LNCAP (cell line): ENCODE results near the gene B3GALNT2.

ENCODE experiments used
- TF ChIP-seq, protein P1 (sequence below): fragments of 450-650 bp; IDR thresholded peaks from 2 replicates; pipeline ENCODE4 v1.5.1; 2017; ENCODE audit warnings: mild to moderate bottlenecking

Gene B3GALNT2

DNA sequence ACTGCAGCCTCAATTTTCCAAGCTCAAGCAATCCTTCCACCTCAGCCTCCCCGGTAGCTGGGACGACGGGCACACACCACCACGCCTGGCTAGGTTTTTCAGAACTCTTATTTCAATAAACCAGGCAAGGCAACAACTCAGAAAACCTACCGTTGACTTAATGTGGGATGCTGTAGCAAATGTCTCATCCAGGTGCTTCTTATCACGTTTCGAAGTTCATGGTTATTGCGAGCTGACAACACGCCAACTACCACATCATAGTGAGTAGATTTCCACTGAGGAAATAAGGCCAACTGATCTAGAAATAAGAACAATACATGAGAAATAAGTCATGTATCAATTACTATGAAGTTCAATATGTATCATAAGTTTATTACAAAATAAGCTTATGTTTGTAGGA lies 9.7 kb downstream of the B3GALNT2 start:
- TF ChIP-seq, protein P1, sequence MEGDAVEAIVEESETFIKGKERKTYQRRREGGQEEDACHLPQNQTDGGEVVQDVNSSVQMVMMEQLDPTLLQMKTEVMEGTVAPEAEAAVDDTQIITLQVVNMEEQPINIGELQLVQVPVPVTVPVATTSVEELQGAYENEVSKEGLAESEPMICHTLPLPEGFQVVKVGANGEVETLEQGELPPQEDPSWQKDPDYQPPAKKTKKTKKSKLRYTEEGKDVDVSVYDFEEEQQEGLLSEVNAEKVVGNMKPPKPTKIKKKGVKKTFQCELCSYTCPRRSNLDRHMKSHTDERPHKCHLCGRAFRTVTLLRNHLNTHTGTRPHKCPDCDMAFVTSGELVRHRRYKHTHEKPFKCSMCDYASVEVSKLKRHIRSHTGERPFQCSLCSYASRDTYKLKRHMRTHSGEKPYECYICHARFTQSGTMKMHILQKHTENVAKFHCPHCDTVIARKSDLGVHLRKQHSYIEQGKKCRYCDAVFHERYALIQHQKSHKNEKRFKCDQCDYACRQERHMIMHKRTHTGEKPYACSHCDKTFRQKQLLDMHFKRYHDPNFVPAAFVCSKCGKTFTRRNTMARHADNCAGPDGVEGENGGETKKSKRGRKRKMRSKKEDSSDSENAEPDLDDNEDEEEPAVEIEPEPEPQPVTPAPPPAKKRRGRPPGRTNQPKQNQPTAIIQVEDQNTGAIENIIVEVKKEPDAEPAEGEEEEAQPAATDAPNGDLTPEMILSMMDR = no peak

DNA sequence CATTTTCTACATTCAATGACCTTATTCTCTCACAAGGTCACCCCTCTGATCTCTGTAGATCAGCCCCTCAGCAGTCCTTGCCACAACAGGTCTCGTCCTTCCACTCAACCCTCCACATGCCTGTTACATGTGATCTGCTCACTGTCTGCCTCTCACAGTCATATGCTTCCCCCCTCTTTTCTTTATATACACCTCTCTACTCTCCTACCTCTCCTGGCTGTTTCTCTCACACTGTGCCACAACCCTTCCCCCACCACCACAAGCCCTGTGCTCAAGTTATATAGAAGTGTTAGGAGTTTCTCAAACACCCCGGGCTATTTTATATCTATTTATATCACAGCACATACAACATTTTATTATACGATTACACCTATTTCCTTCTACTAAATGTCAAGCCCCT lies 12.6 kb downstream of the B3GALNT2 start:
- TF ChIP-seq, protein P1 = no peak

DNA sequence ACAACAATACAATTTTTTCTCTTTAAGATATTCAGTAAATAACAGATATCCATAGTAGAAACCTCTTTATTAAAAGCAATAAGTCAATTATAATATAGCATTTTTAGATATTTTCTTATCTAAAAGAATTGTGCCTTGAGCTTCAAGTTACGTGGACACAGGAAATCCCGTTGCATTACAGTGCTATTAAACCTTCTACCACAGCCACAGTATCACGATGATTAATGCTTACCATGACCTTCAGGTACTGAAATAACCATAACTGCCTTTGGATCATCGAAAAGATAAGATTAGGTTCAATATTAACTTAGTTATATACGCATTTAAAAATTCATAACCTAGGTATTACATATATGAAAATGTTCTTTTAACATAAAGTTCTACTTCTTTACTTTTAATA lies 17.9 kb downstream of the B3GALNT2 start:
- TF ChIP-seq, protein P1 = no peak

DNA sequence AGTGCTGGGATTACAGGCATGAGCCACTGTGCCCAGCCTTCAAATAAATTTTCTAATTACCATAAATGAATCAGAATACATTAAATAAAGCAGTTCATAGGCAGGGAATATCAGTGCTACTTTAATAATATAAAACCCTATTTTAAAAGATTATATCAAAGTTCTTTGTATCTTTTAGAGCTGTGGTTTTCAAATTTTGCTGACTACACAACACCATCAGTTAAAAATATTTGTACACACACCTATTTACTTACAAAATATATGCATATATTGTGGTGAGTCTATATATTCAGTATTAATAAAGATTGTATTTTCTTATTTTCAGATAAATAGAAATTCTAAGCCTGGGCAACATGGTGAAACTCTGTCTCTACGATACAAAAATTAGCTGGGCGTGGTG lies 18.7 kb downstream of the B3GALNT2 start:
- TF ChIP-seq, protein P1 = no peak

DNA sequence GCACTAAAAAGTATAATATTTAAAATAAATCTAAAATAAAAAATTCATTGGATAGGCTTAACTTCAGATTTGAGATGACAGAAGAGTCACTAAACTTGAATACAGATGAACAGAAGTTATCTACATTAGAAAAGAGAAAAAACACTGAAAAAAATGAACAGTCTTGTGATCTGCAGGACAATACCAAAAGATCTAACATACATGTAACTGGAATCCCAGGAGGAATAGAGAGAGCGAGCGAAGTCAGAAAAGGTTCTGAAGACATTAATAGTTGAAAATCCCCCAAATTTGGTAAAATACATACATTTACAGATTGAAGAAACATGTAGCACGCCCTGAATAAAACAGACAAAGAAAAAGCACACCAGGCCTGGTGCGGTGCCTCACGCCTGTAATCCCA lies 21.2 kb downstream of the B3GALNT2 start:
- TF ChIP-seq, protein P1 = no peak

DNA sequence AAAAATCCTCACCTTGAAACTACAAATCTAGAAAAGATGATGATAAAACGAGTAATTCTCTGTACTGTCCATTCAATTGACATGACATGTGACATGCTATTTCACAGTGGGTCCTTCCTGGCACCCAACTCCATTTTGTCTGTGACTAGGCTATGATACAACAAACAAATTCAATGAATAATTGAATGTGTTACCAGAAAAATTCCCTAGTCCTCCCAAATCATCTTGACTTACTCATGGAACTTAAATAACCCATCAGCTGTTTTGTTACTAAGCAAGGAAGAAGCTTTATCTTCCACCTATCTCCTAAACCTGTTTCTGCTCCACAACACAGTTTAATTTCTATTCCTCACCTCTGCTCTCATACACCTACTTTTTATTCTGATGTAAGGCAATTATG lies 30.4 kb downstream of the B3GALNT2 start:
- TF ChIP-seq, protein P1 = no peak

DNA sequence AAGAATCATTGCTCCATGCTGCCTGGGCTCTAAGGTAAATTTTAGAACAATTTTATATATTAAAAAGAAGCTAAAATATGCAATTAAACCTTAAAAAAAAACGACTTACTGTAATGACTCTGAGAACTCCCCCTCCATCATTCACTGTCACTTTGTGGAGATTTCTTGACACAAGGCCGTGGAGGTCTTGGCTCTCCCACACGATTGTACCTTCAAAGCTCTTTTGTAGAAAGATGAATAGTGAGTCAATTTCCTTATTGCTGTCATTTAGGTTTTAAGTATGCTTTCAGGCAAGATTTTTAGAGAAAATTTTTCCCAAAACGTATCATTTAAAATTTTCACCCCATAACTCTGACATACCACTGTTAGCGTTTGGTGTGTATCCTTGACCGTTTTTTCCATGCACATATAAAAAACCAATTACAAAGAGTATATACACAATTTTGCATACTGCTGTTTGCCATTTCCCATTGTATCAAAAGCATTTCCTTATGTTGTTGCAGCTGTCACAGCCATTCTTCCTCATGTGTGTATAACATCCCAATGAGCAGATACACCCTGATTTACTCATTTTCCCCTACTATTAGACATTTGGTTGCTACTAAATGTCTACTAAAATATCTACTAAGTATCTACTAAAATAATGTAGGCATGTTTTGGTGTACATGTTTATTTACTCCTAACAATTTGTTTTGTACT lies 33.4 kb downstream of the B3GALNT2 start:
- TF ChIP-seq, protein P1 = no peak

DNA sequence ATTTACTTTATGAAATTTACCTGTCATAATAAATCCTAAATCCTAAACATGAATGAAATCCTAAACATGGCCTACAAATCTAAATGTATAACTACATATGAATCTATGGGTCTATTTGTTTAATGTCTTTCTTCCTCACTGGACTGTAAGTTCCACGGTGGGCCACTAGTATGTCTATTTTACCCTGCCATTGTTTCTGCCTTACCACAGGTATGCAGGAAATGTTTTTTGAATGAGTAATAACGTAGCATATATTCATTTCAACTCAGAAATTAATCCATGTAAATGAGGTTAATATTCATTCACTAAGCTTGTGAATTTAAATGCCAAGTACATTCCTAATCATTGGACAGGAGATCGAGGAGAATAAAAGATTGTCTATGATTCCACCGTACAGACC lies 35.3 kb downstream of the B3GALNT2 start:
- TF ChIP-seq, protein P1 = no peak
